HepG2 (cell line): ENCODE results near the gene MYL11. TPM values are rescaled to one million over a fixed set of nuclear protein-coding genes. Genes with fewer than 3 reads are reported as not detected.

Experiments used
- EEA1 ChIP-seq: sonication (generic); formaldehyde crosslinking; IDR thresholded peaks from 2 replicates; pipeline ENCODE4 v1.5.1; 2020; ENCODE audit warnings: mild to moderate bottlenecking, missing genetic modification reagents, borderline replicate concordance
- HNRNPK ChIP-seq: fragments of 200-400 bp; formaldehyde crosslinking; IDR thresholded peaks from 2 replicates; pipeline ENCODE4 v1.6.1; 2018; ENCODE audit warnings: low read length, low read depth, moderate library complexity, mild to moderate bottlenecking; ENCODE audit not compliant: poor library complexity, severe bottlenecking
- KMT2A ChIP-seq: sonication (generic); formaldehyde crosslinking; IDR thresholded peaks from 2 replicates; pipeline ENCODE4 v1.4.0; 2020; ENCODE audit warnings: missing genetic modification reagents
- MIER3 ChIP-seq: IDR thresholded peaks from 2 replicates; pipeline ENCODE4 v1.6.1; 2016; ENCODE audit warnings: missing compliant biosample characterization, borderline replicate concordance
- MTF2 ChIP-seq: sonication (generic); formaldehyde crosslinking; IDR thresholded peaks from 2 replicates; pipeline ENCODE4 v1.5.0; 2020; ENCODE audit warnings: missing genetic modification reagents, borderline replicate concordance
- NONO ChIP-seq, 2 experiments: fragments of 450-650 bp in 1 of 2; sonication (generic) in 1 of 2; formaldehyde crosslinking in 1 of 2; IDR thresholded peaks in 1 of 2; conservative IDR thresholded peaks in 1 of 2; 2 replicates each; pipeline versions ENCODE4 v1.6.1 to v1.8.0; 2017 to 2022; ENCODE audit warnings: mild to moderate bottlenecking in 1 of 2, missing genetic modification reagents in 1 of 2, moderate library complexity in 1 of 2
- NR2F6 ChIP-seq, 2 experiments: IDR thresholded peaks; 2 replicates each; pipeline ENCODE4 v1.6.1; 2016; ENCODE audit warnings: antibody characterized with exemption in 1 of 2, mild to moderate bottlenecking in 1 of 2
- POLR2AphosphoS5 ChIP-seq: IDR thresholded peaks from 2 replicates; pipeline ENCODE4 v1.6.1; 2012; ENCODE audit warnings: low read depth, low read length
- SOX6 ChIP-seq, 2 experiments: fragments of 450-650 bp in 1 of 2; sonication (generic) in 1 of 2; formaldehyde crosslinking in 1 of 2; IDR thresholded peaks; 2 replicates each; pipeline versions ENCODE4 v1.4.0 to v1.6.1; 2017 to 2020; ENCODE audit warnings: antibody characterized with exemption in 1 of 2, mild to moderate bottlenecking in 1 of 2, missing genetic modification reagents in 1 of 2
- SPEN ChIP-seq: sonication (generic); formaldehyde crosslinking; IDR thresholded peaks from 2 replicates; pipeline ENCODE4 v1.5.1; 2020; ENCODE audit warnings: low read depth, mild to moderate bottlenecking, missing genetic modification reagents
- SRSF1 ChIP-seq: fragments of 200-400 bp; formaldehyde crosslinking; optimal IDR thresholded peaks from 2 replicates; pipeline ENCODE3; 2017; ENCODE audit warnings: mild to moderate bottlenecking, low read depth, low read length, moderate library complexity
- TBX2 ChIP-seq: sonication (generic); formaldehyde crosslinking; IDR thresholded peaks from 2 replicates; pipeline ENCODE4 v1.5.0; 2020; ENCODE audit warnings: missing genetic modification reagents, mild to moderate bottlenecking, borderline replicate concordance
- TBX3 ChIP-seq: fragments of 450-650 bp; IDR thresholded peaks from 2 replicates; pipeline ENCODE4 v1.6.1; 2017; ENCODE audit warnings: antibody characterized with exemption, mild to moderate bottlenecking, inconsistent platforms, borderline replicate concordance
- ZFX ChIP-seq: sonication (generic); formaldehyde crosslinking; IDR thresholded peaks from 2 replicates; pipeline ENCODE4 v1.4.0; 2020; ENCODE audit warnings: mild to moderate bottlenecking, low read depth, missing genetic modification reagents, moderate library complexity
- ZNF263 ChIP-seq: sonication (generic); formaldehyde crosslinking; IDR thresholded peaks from 2 replicates; pipeline ENCODE4 v1.4.0; 2020; ENCODE audit warnings: missing genetic modification reagents
- ZNF292 ChIP-seq: sonication (generic); formaldehyde crosslinking; IDR thresholded peaks from 2 replicates; pipeline ENCODE4 v1.8.1; 2022; ENCODE audit warnings: mild to moderate bottlenecking, low read depth, missing genetic modification reagents, borderline replicate concordance
- ZNF33A ChIP-seq: sonication (generic); formaldehyde crosslinking; IDR thresholded peaks from 2 replicates; pipeline ENCODE4 v1.5.1; 2020; ENCODE audit warnings: missing genetic modification reagents, mild to moderate bottlenecking, moderate library complexity, borderline replicate concordance
- ZNF383 ChIP-seq: sonication (generic); formaldehyde crosslinking; IDR thresholded peaks from 2 replicates; pipeline ENCODE4 v1.4.0; 2020; ENCODE audit warnings: missing genetic modification reagents, mild to moderate bottlenecking, borderline replicate concordance
- ZNF468 ChIP-seq: sonication (generic); formaldehyde crosslinking; IDR thresholded peaks from 2 replicates; pipeline ENCODE4 v1.8.0; 2022; ENCODE audit warnings: mild to moderate bottlenecking, moderate library complexity, missing genetic modification reagents
- ZNF547 ChIP-seq: sonication (generic); formaldehyde crosslinking; IDR thresholded peaks from 2 replicates; pipeline ENCODE4 v1.5.1; 2020; ENCODE audit warnings: mild to moderate bottlenecking, missing genetic modification reagents
- ZSCAN22 ChIP-seq: sonication (generic); formaldehyde crosslinking; IDR thresholded peaks from 2 replicates; pipeline ENCODE4 v1.4.0; 2020; ENCODE audit warnings: mild to moderate bottlenecking, missing genetic modification reagents
- polyA plus RNA-seq, 8 experiments: library from polyadenylated mRNA; depleted of rRNA in 3 of 8; stranded (reverse) in 7 of 8; unstranded in 1 of 8; fragments of >200 nt; fragmentation: Illumina TruSeq in 4 of 8; extraction: Trizol in 4 of 8; gene quantifications; 2 replicates each; pipeline versions ENCODE4 v1.2.1 to v1.2.3, GENCODE V29; 2011 to 2016; ENCODE audit warnings: low read depth in 4 of 8, missing spikeins in 1 of 8, mixed read lengths in 1 of 8; ENCODE audit not compliant: insufficient read depth in 1 of 8
- total RNA-seq, 5 experiments: library from RNA; depleted of rRNA; stranded (reverse); fragments of >200 nt; fragmentation: Illumina TruSeq; extraction: Trizol; gene quantifications; 2 replicates each; pipeline ENCODE4 v1.2.3, GENCODE V29; 2016; ENCODE audit warnings: low read depth in 1 of 5
- TF ChIP-seq, protein P1 (sequence below): IDR thresholded peaks from 2 replicates; pipeline ENCODE4 v1.6.1; 2016
- TF ChIP-seq, protein P2 (sequence below): sonication (generic); formaldehyde crosslinking; IDR thresholded peaks from 2 replicates; pipeline ENCODE4 v1.5.0; 2020; ENCODE audit warnings: missing genetic modification reagents, mild to moderate bottlenecking, borderline replicate concordance
- TF ChIP-seq, protein P3 (sequence below): sonication (generic); formaldehyde crosslinking; IDR thresholded peaks from 2 replicates; pipeline ENCODE4 v1.4.0; 2020; ENCODE audit warnings: missing genetic modification reagents

MYL11 gene
- total and polyA plus RNA-seq, 2 of the 13 experiments (the other 11 are each of a cell fraction or from before 2014, with no cell fraction given) = not detected

DNA sequence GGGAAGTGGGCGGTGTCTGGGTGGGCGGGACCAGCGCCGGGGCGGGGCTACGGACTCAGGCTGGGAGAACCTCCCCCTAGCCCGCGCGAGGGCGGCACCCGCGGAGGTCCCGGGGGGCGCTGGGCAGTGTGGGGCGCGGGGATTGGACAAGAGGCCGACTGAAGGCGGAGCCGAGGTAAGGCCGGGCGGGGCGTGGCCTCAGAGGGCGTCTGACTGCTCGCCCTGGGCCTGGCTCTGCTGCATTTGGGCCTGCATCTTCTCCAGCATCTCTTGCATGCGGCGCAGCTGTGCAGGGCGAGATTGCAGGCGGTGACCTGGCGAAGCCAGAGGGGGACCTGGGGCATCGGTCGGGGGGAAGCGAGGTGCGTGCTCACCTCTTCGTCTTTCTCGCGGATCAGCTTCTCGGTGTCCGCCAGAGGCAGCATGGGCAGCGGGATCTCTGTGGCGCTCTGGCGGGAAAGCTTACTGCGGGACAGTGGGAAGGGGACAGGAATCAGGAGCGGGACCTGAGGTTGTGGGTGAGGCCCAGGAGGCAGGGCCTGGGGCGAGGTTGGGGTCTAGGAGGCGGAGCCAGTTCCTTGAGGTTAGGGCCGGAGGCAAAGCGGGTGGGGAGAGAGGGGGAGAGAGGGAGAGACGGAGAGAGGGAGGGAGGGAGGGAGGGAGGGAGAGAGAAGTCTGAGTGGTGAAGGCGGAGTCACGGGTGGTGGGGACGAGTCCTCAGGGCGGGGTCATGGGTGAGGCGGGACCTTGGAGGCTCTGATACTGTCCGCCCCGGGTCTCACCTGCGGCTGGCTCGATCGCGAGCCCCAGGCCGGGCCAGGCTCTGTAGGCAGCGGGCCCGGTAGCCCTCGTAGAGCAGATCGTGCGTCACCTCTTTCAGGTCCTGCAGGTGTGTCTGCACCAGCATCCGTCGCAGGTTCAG is 3.9 kb downstream of the MYL11 start (continued):
- peak; percentile 33; the same call in 1 of the 2 replicates for TF ChIP-seq EEA1 (CRISPR knock-in tag)
- TF ChIP-seq ZFX (CRISPR knock-in tag) = peak; percentile 99
- 0 out of 2 replicates have a peak, but pooled peaks have one; percentile 73 for TF ChIP-seq ZNF383 (CRISPR knock-in tag)
- TF ChIP-seq MIER3 (CRISPR knock-in tag) = no peak; the same call in 1 of the 2 replicates
- TF ChIP-seq, protein P1, sequence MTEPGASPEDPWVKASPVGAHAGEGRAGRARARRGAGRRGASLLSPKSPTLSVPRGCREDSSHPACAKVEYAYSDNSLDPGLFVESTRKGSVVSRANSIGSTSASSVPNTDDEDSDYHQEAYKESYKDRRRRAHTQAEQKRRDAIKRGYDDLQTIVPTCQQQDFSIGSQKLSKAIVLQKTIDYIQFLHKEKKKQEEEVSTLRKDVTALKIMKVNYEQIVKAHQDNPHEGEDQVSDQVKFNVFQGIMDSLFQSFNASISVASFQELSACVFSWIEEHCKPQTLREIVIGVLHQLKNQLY (CRISPR knock-in tag) = no peak
- TF ChIP-seq, protein P2, sequence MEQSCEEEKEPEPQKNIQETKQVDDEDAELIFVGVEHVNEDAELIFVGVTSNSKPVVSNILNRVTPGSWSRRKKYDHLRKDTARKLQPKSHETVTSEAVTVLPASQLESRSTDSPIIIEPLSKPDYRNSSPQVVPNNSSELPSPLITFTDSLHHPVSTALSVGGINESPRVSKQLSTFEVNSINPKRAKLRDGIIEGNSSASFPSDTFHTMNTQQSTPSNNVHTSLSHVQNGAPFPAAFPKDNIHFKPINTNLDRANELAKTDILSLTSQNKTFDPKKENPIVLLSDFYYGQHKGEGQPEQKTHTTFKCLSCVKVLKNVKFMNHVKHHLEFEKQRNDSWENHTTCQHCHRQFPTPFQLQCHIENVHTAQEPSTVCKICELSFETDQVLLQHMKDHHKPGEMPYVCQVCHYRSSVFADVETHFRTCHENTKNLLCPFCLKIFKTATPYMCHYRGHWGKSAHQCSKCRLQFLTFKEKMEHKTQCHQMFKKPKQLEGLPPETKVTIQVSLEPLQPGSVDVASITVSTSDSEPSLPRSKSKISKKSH (CRISPR knock-in tag) = peak; percentile 33; the same call in 1 of the 2 replicates
- peak; percentile 81 for TF ChIP-seq SRSF1
- TF ChIP-seq SPEN (CRISPR knock-in tag) = peak; percentile 91
- TF ChIP-seq ZNF33A (CRISPR knock-in tag) = no peak
- no peak; the same call in 1 of the 2 replicates for TF ChIP-seq ZNF263 (CRISPR knock-in tag)
- peak; percentile 68; the same call in 1 of the 2 replicates for TF ChIP-seq ZNF468 (CRISPR knock-in tag)
- TF ChIP-seq HNRNPK = peak; percentile 99
- peak; percentile 55 for TF ChIP-seq TBX2
- TF ChIP-seq TBX3 = 0 out of 2 replicates have a peak, but pooled peaks have one; percentile 11
- no peak for TF ChIP-seq NONO (IDR thresholded peaks at IDR 0.05)
- peak; percentile 88 for TF ChIP-seq NONO (CRISPR knock-in tag; conservative IDR thresholded peaks at IDR 0.05)
- TF ChIP-seq ZNF292 (CRISPR knock-in tag) = peak; percentile 82
- TF ChIP-seq ZSCAN22 (CRISPR knock-in tag) = peak; percentile 89; the same call in 1 of the 2 replicates
- TF ChIP-seq, protein P3, sequence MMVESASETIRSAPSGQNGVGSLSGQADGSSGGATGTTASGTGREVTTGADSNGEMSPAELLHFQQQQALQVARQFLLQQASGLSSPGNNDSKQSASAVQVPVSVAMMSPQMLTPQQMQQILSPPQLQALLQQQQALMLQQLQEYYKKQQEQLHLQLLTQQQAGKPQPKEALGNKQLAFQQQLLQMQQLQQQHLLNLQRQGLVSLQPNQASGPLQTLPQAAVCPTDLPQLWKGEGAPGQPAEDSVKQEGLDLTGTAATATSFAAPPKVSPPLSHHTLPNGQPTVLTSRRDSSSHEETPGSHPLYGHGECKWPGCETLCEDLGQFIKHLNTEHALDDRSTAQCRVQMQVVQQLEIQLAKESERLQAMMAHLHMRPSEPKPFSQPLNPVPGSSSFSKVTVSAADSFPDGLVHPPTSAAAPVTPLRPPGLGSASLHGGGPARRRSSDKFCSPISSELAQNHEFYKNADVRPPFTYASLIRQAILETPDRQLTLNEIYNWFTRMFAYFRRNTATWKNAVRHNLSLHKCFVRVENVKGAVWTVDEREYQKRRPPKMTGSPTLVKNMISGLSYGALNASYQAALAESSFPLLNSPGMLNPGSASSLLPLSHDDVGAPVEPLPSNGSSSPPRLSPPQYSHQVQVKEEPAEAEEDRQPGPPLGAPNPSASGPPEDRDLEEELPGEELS = no peak
- no peak for TF ChIP-seq SOX6 (IDR thresholded peaks at IDR 0.05)
- peak; percentile 54 for TF ChIP-seq SOX6 (CRISPR knock-in tag; IDR thresholded peaks at IDR 0.05)
- TF ChIP-seq ZNF547 (CRISPR knock-in tag) = 0 out of 2 replicates have a peak, but pooled peaks have one; percentile 12
- peak; percentile 91 for TF ChIP-seq POLR2AphosphoS5
- TF ChIP-seq MTF2 = peak; percentile 76; the same call in 1 of the 2 replicates
- TF ChIP-seq KMT2A (CRISPR knock-in tag) = peak; percentile 20
- no peak for TF ChIP-seq NR2F6 (IDR thresholded peaks at IDR 0.05)
- peak; percentile 17; the same call in 1 of the 2 replicates for TF ChIP-seq NR2F6 (CRISPR knock-in tag; IDR thresholded peaks at IDR 0.05)
